GM23248 (cell line): ENCODE measurements around the gene ERVMER34-1.

Source experiments
- EZH2 ChIP-seq: fragments of 200-600 bp; sonication (generic); IDR thresholded peaks from 2 replicates; pipeline ENCODE4 v1.6.1; 2018; ENCODE audit warnings: antibody characterized with exemption, mild to moderate bottlenecking; ENCODE audit not compliant: insufficient read depth, poor library complexity, severe bottlenecking
- EZH2phosphoT487 ChIP-seq: fragments of 200-600 bp; sonication (generic); IDR thresholded peaks from 2 replicates; pipeline ENCODE4 v1.6.1; 2018; ENCODE audit warnings: antibody characterized with exemption, moderate library complexity, mild to moderate bottlenecking, low read depth; ENCODE audit not compliant: insufficient read depth

DNA sequence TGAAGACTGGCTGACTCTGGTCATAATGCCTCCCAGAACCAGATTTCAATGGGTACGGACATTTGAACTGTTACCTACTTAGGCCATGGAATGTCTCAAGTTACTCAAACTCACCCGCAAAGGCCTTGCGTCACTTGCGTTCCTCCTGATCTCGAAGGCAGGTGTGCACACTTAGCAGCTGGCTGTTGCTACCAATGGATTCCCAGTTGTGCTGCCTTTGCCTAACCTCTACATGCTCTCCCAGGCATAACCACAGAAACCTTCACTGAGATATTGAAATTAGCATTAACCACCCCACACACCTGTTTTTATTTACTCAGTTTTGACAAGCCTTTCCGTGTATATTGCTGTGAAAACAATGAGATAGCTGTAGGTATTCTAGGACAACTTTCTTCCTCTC lies 2.8 kb downstream of the ERVMER34-1 start:
- TF ChIP-seq EZH2phosphoT487, result no peak
- TF ChIP-seq EZH2, result no peak
